ENCODE data around the gene KBTBD4. TPM values are rescaled to one million over a fixed set of nuclear protein-coding genes. Genes with fewer than 3 reads are reported as not detected.

KBTBD4 gene
- total RNA-seq, 6 experiments from 2014 or later, result 15.9 to 19.4 (median 18.4) TPM

- Mint-ChIP-seq H3K27me3 (ENCODE audit: insufficient read depth) (no peaks in the 10 kb centered on the region), H3K4me1 (ENCODE audit: low read depth) (peaks cover 43% of the 10 kb centered on the region), H3K4me3 (no peak overlapping the region), H3K27ac (no peak overlapping the region), H3K9me3 (no peaks in the 10 kb centered on the region), H3K36me3 (ENCODE audit: low read depth) (peaks cover 8% of the 10 kb centered on the region)
- TF ChIP-seq CTCF (IDR thresholded peaks at IDR 0.05), result no peak
- DNase-seq, result no peak
Observed at GRCh38 chr11:47545298-47545697, 33.5 kb downstream of the KBTBD4 start.

GRCh38 chr11:47541070-47541469 is 37.7 kb downstream of the KBTBD4 start:
- Mint-ChIP-seq H3K4me3 (peak overlapping the region; percentile 73), H3K9me3 (no peaks in the 10 kb centered on the region), H3K27ac (peak overlapping the region; percentile 91), H3K27me3 (ENCODE audit: insufficient read depth) (no peaks in the 10 kb centered on the region; the same call in 1 of the 2 replicates), H3K4me1 (ENCODE audit: low read depth) (peaks cover 46% of the 10 kb centered on the region), H3K36me3 (ENCODE audit: low read depth) (peaks cover 13% of the 10 kb centered on the region)
- TF ChIP-seq CTCF (IDR thresholded peaks at IDR 0.05), result no peak
- no peak for DNase-seq

- H3K27me3 Mint-ChIP-seq (ENCODE audit: insufficient read depth), result no peaks in the 10 kb centered on the region; the same call in 1 of the 2 replicates
- peak overlapping the region; percentile 73 for H3K4me3 Mint-ChIP-seq
- H3K36me3 Mint-ChIP-seq (ENCODE audit: low read depth), result peaks cover 13% of the 10 kb centered on the region
- H3K27ac Mint-ChIP-seq, result peak overlapping the region; percentile 91
- peaks cover 46% of the 10 kb centered on the region for H3K4me1 Mint-ChIP-seq (ENCODE audit: low read depth)
- no peak for TF ChIP-seq CTCF (IDR thresholded peaks at IDR 0.05)
- no peaks in the 10 kb centered on the region for H3K9me3 Mint-ChIP-seq
- DNase-seq, result no peak
Observed at GRCh38 chr11:47539681-47540039, 39.1 kb downstream of the KBTBD4 start.

GRCh38 chr11:47538741-47539565 is 39.8 kb downstream of the KBTBD4 start:
- no peaks in the 10 kb centered on the region for H3K9me3 Mint-ChIP-seq
- peak overlapping the region; percentile 91 for H3K27ac Mint-ChIP-seq
- H3K4me1 Mint-ChIP-seq (ENCODE audit: low read depth), result peaks cover 41% of the 10 kb centered on the region

GRCh38 chr11:47536915-47537314 is 41.9 kb downstream of the KBTBD4 start:
- H3K4me3 Mint-ChIP-seq, result no peak overlapping the region
- no peak for TF ChIP-seq CTCF (IDR thresholded peaks at IDR 0.05)
- DNase-seq, result no peak
- H3K27ac Mint-ChIP-seq, result no peak overlapping the region
- peaks cover 13% of the 10 kb centered on the region for H3K36me3 Mint-ChIP-seq (ENCODE audit: low read depth)
- no peaks in the 10 kb centered on the region; the same call in 1 of the 2 replicates for H3K27me3 Mint-ChIP-seq (ENCODE audit: insufficient read depth)
- H3K9me3 Mint-ChIP-seq, result no peaks in the 10 kb centered on the region
- H3K4me1 Mint-ChIP-seq (ENCODE audit: low read depth), result peaks cover 49% of the 10 kb centered on the region

More at GRCh38 chr11:47538741-47539565, 39.8 kb downstream of the KBTBD4 start:
- no peak for TF ChIP-seq CTCF (IDR thresholded peaks at IDR 0.05)
- DNase-seq, result no peak
- peaks cover 13% of the 10 kb centered on the region for H3K36me3 Mint-ChIP-seq (ENCODE audit: low read depth)
- no peaks in the 10 kb centered on the region; the same call in 1 of the 2 replicates for H3K27me3 Mint-ChIP-seq (ENCODE audit: insufficient read depth)
- no peak overlapping the region for H3K4me3 Mint-ChIP-seq
